Loucy (cell line): ENCODE data around the gene EIF1.

ENCODE experiments used
- CTCF ChIP-seq: fragments of 200-600 bp; sonication (generic); conservative IDR thresholded peaks from 2 replicates; pipeline ENCODE4 v1.5.1; 2014; ENCODE audit warnings: mild to moderate bottlenecking, antibody characterized with exemption, low read length
- EZH2phosphoT487 ChIP-seq: fragments of 200-600 bp; IDR thresholded peaks from 2 replicates; pipeline ENCODE4 v1.6.1; 2018; ENCODE audit warnings: antibody characterized with exemption, mild to moderate bottlenecking, moderate library complexity, borderline replicate concordance

- no peak for TF ChIP-seq CTCF
- TF ChIP-seq EZH2phosphoT487, result no peak
Measured at GRCh38 chr17:41723801-41724475, 35.3 kb downstream of the EIF1 start.
